Esophagus muscularis mucosa (tissue), 4 donors: ENCODE data around the gene C16orf95. TPM values are rescaled to one million over a fixed set of nuclear protein-coding genes. Genes with fewer than 3 reads are reported as not detected.

Experiments
- DNase-seq: peaks from one replicate; pipeline ENCODE4 v3.0.0-alpha.2; 2017; ENCODE audit errors: extremely low spot score
- H3K27ac ChIP-seq, 4 donors: fragments of 200-600 bp; sonication (generic); replicated peaks in 1 of 4; 1 replicate in 3 of 4; 2 replicates in 1 of 4; pipeline ENCODE4 v1.5.1; 2016 to 2019; ENCODE audit warnings: mild to moderate bottlenecking in 1 of 4
- H3K27me3 ChIP-seq, 4 donors: fragments of 200-600 bp; sonication (generic); one replicate each; pipeline versions ENCODE4 v1.5.1 to v1.6.0; 2016 to 2019
- H3K36me3 ChIP-seq, 4 donors: fragments of 200-600 bp; sonication (generic); one replicate each; pipeline ENCODE4 v1.5.1; 2016 to 2019
- H3K4me1 ChIP-seq, 4 donors: fragments of 200-600 bp; sonication (generic); one replicate each; pipeline ENCODE4 v1.5.1; 2016 to 2019
- H3K4me3 ChIP-seq, 4 donors: fragments of 200-600 bp; sonication (generic); 1 replicate in 2 of 4; 2 replicates in 2 of 4; pipeline ENCODE4 v1.5.1; 2016 to 2019; ENCODE audit warnings: mild to moderate bottlenecking in 4 of 4, moderate library complexity in 1 of 4
- H3K9me3 ChIP-seq, 4 donors: fragments of 200-600 bp; sonication (generic); 1 replicate in 3 of 4; 2 replicates in 1 of 4; pipeline ENCODE4 v1.5.1; 2016 to 2019
- EP300 ChIP-seq: sonication (generic); formaldehyde crosslinking; IDR thresholded peaks from one replicate; pipeline ENCODE4 v1.6.1; 2017; ENCODE audit warnings: antibody characterized with exemption
- POLR2A ChIP-seq: fragments of 450-650 bp; IDR thresholded peaks from one replicate; pipeline ENCODE4 v1.6.1; 2017; ENCODE audit warnings: antibody characterized with exemption, moderate library complexity, mild to moderate bottlenecking, low read depth
- POLR2AphosphoS5 ChIP-seq, 2 donors: sonication (generic); formaldehyde crosslinking; IDR thresholded peaks; one replicate each; pipeline ENCODE4 v1.6.1; 2017; ENCODE audit warnings: antibody characterized with exemption in 2 of 2
- WGBS: methylation state at CpG from one replicate; pipeline ENCODE4 v1.1.5; 2018; 5-methylcytosine and 5-hydroxymethylcytosine counted together
- intact Hi-C: fragments of 100-400 bp; cut with DNase I; formaldehyde crosslinking; loops from one replicate; pipeline ENCODE4 v1.15.1; 2023
- total RNA-seq, 4 donors: library from RNA; depleted of rRNA; stranded (reverse); fragments of >200 nt; gene quantifications; one replicate each; pipeline versions ENCODE4 v1.1.0 to v1.2.1, GENCODE V29; 2016
- TF ChIP-seq, protein P1 (sequence below), 3 experiments: fragments of 200-600 bp in 2 of 3; fragments of 450-650 bp in 1 of 3; sonication (generic) in 2 of 3; IDR thresholded peaks; one replicate each; pipeline ENCODE4 v1.5.1; 2017 to 2019; ENCODE audit warnings: antibody characterized with exemption in 3 of 3, mild to moderate bottlenecking in 2 of 3, moderate library complexity in 1 of 3

Gene C16orf95
- total RNA-seq, 4 donors from 2014 or later: 0.50 to 3.2 (median 1.8) TPM

DNA sequence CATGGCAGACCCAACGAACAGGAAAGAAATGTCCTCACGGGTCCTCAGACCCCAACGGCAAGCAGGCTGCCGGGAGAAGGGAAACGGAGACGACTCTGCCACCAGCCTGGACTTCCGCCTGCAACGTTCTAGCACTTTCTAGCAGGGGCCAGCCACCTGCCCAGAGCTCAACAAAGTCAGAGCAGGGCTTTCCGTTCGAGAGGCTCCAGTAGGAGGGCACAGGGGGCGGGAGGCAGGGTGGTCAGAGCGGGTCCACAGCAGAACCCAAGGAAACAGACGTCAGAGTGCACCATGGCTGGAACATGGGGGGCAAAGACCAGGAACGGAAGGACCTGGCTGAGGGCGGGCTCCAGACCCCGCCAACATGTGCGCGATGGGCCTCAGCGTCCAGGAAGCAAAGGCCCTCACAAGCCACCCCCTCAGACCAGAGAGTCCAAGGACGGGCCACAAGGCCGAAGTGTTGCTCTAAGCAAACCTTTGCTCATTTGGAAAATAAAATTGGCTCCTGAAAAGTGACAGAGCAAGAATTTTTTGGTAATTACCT lies 29.4 kb upstream of the C16orf95 start:
- Histone ChIP-seq H3K36me3 (peaks cover 28 to 81% (median 58%) of the 10 kb centered on the region in 4 donors), H3K27ac (peak overlapping the region in 1 of 4 donors; percentile 56), H3K27me3 (no peaks in the 10 kb centered on the region), H3K9me3 (no peaks in the 10 kb centered on the region), H3K4me1 (peaks cover 21 to 33% (median 26%) of the 10 kb centered on the region in 4 donors), H3K4me3 (no peak overlapping the region)
- WGBS: 91% methylated on average over 20 of the region's 21 CpGs
- intact Hi-C loops: no loop called here
- TF ChIP-seq EP300 (no peak), POLR2A (no peak), POLR2AphosphoS5 (IDR thresholded peaks at IDR 0.05) (no peak)
- TF ChIP-seq, protein P1, sequence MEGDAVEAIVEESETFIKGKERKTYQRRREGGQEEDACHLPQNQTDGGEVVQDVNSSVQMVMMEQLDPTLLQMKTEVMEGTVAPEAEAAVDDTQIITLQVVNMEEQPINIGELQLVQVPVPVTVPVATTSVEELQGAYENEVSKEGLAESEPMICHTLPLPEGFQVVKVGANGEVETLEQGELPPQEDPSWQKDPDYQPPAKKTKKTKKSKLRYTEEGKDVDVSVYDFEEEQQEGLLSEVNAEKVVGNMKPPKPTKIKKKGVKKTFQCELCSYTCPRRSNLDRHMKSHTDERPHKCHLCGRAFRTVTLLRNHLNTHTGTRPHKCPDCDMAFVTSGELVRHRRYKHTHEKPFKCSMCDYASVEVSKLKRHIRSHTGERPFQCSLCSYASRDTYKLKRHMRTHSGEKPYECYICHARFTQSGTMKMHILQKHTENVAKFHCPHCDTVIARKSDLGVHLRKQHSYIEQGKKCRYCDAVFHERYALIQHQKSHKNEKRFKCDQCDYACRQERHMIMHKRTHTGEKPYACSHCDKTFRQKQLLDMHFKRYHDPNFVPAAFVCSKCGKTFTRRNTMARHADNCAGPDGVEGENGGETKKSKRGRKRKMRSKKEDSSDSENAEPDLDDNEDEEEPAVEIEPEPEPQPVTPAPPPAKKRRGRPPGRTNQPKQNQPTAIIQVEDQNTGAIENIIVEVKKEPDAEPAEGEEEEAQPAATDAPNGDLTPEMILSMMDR (IDR thresholded peaks at IDR 0.05): no peak
- no peak for DNase-seq

DNA sequence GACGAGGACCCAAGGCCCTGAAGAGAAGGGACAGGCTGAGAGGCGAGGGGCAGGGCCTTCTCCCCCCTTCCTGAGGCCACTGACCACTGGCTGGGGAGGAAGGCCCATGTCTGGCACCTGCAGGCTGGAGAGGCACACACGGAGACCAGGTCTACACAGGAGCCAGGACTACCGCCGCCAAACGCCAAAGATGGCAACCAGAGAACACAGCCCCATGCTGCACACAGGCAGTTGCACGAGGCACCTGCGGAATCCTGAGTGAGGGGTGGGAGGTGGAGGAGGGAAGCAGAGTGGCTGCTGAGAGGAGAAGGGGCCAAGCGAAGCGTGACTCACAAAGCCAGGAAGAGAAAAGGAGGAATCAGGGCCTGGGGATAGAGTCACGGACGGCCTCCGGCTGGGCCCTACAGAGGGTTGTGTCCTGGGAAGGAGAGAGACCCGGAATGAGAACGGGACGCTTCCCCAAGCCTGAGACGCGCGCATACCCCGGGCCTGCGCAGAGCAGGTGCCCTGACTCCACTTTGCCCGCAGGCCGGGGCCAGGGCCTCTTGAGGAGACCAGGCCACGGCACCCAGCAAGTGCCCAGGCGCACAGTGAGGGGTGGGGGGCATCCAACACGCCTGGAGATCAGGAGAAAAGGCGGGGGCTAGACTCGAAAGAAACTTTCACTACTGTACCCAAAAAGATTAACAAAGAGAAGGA lies 28.7 kb upstream of the C16orf95 start:
- Histone ChIP-seq H3K27ac (peak overlapping the region in 3 of 4 donors; percentile 7 to 65 (median 56)), H3K36me3 (peaks cover 28 to 87% (median 64%) of the 10 kb centered on the region in 4 donors), H3K4me1 (peaks cover 21 to 32% (median 24%) of the 10 kb centered on the region in 4 donors), H3K9me3 (no peaks in the 10 kb centered on the region), H3K4me3 (no peak overlapping the region), H3K27me3 (no peaks in the 10 kb centered on the region)
- no peak for DNase-seq
- no peak for TF ChIP-seq POLR2AphosphoS5 (IDR thresholded peaks at IDR 0.05)
- no peak for TF ChIP-seq POLR2A
- TF ChIP-seq, protein P1 (IDR thresholded peaks at IDR 0.05): no peak
- TF ChIP-seq EP300: no peak
- 93% methylated on average over 28 of the region's 28 CpGs for WGBS
- intact Hi-C loops: no loop called here

DNA sequence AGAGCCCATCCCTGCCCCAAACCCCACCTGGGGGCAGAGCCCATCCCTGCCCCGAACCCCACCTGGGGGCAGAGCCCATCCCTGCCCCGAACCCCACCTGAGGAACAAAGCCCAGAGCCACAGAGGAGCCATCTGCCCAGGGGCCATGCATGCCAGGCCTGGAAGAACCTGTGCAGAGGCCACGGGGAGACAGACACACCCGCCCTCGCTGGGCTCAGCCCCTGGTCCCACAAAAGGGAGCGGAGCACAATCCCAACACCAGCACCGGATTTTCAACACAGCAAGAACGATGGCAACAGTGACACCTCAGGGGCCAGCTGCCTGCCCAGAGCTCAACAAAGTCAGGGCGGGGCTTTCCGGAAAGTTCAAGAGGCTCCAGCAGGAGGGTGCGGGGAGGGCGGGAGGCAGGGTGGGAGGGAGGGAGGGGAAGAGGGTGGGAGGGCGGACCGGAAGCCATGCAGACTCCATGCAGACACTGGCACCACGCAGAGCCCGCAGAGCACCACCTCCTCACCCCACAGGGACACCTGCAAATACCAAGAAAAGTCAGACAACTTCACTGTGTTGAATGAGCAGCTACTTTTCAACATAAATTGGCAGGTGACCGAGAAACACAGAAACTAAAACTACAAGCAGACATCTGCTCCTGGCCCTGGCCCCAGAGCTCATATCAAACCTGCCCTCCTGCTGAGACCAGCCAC lies 27.9 kb upstream of the C16orf95 start:
- Histone ChIP-seq H3K4me3 (peak overlapping the region in 2 of 4 donors; percentile 1 to 9), H3K27me3 (no peaks in the 10 kb centered on the region), H3K36me3 (peaks cover 31 to 88% (median 70%) of the 10 kb centered on the region in 4 donors), H3K27ac (peak overlapping the region; percentile 47 to 65 (median 57)), H3K4me1 (peaks cover 21 to 27% (median 24%) of the 10 kb centered on the region in 4 donors), H3K9me3 (no peaks in the 10 kb centered on the region)
- no peak for DNase-seq
- intact Hi-C loops: no loop called here
- TF ChIP-seq POLR2A (no peak), POLR2AphosphoS5 (IDR thresholded peaks at IDR 0.05) (peak in 1 of 2 donors; percentile 38)
- whole genome bisulfite sequencing: 75% methylated on average over 10 of the region's 17 CpGs

DNA sequence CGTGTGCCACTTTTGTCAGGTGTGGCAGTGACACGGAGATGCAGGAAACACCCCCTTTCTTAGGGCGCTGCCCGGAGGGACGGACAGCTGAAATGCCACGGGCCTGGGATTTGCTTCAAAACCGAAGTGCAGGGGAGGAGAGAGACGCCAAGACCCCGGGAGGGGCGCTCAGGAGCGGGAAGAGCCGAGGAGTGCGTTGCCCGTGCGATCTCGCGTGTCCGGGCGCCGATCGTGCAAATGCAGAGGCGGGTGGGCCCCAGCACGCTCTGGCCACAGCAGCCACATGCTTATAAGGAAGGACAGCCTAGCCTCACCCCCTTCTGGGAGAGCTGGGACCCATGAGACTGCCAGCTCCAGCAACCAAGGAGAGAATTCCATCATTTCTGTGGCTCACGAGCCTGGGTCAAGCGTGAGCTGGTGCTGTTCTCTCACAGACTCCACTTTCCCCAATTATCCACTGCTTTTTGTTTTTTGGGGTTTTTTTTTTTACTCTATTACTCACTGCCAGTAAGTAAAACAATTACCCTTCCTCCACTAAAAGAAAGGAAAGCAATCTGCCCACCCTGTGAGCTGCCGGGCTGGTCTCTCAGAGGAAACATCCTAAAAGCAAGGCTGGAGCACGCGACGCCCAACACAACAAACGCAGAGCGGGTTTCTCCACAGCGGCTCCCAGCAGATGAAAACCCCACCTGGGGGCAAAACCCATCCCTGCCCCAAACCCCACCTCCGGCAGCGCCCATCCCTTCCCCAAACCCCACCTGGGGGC lies 27.2 kb upstream of the C16orf95 start:
- WGBS: 91% methylated on average over 31 of the region's 34 CpGs
- H3K27ac ChIP-seq: peak overlapping the region; percentile 47 to 65 (median 56)

More for the DNA sequence above, 27.2 kb upstream of the C16orf95 start:
- DNase-seq: no peak
- Histone ChIP-seq H3K27me3 (no peaks in the 10 kb centered on the region), H3K9me3 (no peaks in the 10 kb centered on the region), H3K36me3 (peaks cover 38 to 93% (median 77%) of the 10 kb centered on the region in 4 donors), H3K4me3 (peak overlapping the region in 1 of 4 donors; percentile 9), H3K4me1 (peaks cover 21 to 27% (median 24%) of the 10 kb centered on the region in 4 donors)
- intact Hi-C loops: no loop called here
- TF ChIP-seq, protein P1 (IDR thresholded peaks at IDR 0.05): no peak
- TF ChIP-seq EP300 (no peak), POLR2AphosphoS5 (IDR thresholded peaks at IDR 0.05) (no peak), POLR2A (no peak)
